ENCODE data around the gene RNPC3. TPM values are rescaled to one million over a fixed set of nuclear protein-coding genes. Genes with fewer than 3 reads are reported as not detected.
"Not testable (repeated sequence)": the region's sequence is repeated elsewhere in the genome, so short reads cannot be mapped to it uniquely, and the experiment has no call there.

Gene RNPC3
- total and polyA plus RNA-seq, 12 donors = 5.8 to 41.3 (median 22.2) TPM

DNA sequence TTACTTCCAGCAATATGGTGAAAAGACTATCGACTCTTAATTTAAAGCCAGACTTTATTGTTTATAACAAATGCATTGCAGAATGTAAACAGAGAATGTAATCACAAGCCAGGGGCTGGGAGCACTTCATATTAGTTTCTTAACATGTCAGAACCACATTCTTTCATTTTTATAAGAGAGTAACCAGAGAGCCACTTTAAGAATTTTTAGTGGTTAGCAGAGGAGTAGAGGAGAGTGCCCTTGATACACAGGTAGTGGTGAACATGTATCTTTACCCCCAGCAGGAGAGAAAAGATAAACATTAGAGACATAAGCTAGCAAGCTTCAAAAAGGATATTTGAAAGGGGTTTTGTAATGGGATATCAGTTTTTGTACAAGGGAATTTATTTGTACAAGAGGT lies 57.0 kb downstream of the RNPC3 start:
- DNase-seq = no peak
- Histone ChIP-seq H3K27ac (no peak overlapping the region), H3K27me3 (no peaks in the 10 kb centered on the region), H3K9me3 (replicated peaks in 1 of 3) (no peaks in the 10 kb centered on the region), H3K36me3 (replicated peaks in 1 of 2) (no peaks in the 10 kb centered on the region), H3K4me3 (no peak overlapping the region), H3K4me1 (replicated peaks in 1 of 2) (no peaks in the 10 kb centered on the region)
- intact Hi-C loops (cut with DNase I) = no loop called here
- WGBS, 4 donors = 86 to 97% (median 93%) methylated on average over 1 of the region's 1 CpG
- TF ChIP-seq, protein P1, sequence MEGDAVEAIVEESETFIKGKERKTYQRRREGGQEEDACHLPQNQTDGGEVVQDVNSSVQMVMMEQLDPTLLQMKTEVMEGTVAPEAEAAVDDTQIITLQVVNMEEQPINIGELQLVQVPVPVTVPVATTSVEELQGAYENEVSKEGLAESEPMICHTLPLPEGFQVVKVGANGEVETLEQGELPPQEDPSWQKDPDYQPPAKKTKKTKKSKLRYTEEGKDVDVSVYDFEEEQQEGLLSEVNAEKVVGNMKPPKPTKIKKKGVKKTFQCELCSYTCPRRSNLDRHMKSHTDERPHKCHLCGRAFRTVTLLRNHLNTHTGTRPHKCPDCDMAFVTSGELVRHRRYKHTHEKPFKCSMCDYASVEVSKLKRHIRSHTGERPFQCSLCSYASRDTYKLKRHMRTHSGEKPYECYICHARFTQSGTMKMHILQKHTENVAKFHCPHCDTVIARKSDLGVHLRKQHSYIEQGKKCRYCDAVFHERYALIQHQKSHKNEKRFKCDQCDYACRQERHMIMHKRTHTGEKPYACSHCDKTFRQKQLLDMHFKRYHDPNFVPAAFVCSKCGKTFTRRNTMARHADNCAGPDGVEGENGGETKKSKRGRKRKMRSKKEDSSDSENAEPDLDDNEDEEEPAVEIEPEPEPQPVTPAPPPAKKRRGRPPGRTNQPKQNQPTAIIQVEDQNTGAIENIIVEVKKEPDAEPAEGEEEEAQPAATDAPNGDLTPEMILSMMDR (IDR thresholded peaks at IDR 0.05) = no peak
- TF ChIP-seq POLR2A (IDR thresholded peaks at IDR 0.05) = no peak

DNA sequence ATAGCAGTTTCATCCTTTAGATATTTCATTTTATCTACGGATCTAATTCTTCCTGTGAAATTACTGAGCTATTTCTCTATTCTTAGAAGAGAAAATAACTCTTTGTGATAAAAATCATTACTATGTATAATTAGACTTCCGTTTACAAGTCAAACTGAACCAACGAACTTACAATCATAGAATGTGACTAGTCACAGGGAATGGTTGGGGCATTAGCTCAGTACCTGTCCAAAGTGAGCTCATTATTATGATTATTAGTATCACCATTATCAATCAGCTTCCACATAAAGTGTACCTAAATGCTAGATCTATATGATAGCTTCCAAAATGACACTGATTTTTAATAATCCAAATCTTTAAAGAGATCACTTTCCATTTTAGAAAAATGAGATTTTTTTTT lies 58.4 kb downstream of the RNPC3 start:
- H3K4me3 ChIP-seq = no peak overlapping the region
- no peak for DNase-seq
- no peaks in the 10 kb centered on the region for H3K4me1 ChIP-seq (replicated peaks in 1 of 2)
- H3K9me3 ChIP-seq (replicated peaks in 1 of 3) = no peaks in the 10 kb centered on the region
- intact Hi-C loops (cut with DNase I) = no loop called here
- 76 to 88% (median 82%) methylated on average over 3 of the region's 3 CpGs for WGBS, 4 donors
- H3K36me3 ChIP-seq (replicated peaks in 1 of 2) = no peaks in the 10 kb centered on the region
- TF ChIP-seq, protein P1 (IDR thresholded peaks at IDR 0.05) = no peak
- no peak for TF ChIP-seq POLR2A (IDR thresholded peaks at IDR 0.05)
- H3K27me3 ChIP-seq = no peaks in the 10 kb centered on the region
- no peak overlapping the region for H3K27ac ChIP-seq

DNA sequence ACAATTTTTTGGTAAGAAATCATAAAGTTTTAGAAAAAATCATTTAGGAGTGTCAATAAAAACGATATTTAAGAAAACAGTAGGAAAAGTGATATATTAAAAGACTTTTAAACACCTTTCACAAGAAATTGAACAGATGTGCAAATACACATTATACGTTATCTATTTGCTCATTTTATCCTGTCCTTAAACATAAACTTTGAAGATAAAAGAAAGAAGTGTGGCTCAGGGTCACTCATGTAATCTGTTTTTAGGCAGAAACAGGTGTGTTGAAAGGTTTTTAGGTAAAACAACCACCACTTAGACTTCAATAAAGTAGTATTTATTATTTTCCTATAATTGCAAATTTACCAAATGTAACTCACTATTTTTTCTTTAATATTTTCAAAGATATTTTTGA lies 59.0 kb downstream of the RNPC3 start:
- no peaks in the 10 kb centered on the region for H3K27me3 ChIP-seq
- no peaks in the 10 kb centered on the region for H3K4me1 ChIP-seq (replicated peaks in 1 of 2)
- intact Hi-C loops (cut with DNase I) = no loop called here
- H3K9me3 ChIP-seq (replicated peaks in 1 of 3) = no peaks in the 10 kb centered on the region
- WGBS, 4 donors = 66 to 80% (median 71%) methylated on average over 2 of the region's 2 CpGs
- H3K36me3 ChIP-seq (replicated peaks in 1 of 2) = no peaks in the 10 kb centered on the region
- H3K27ac ChIP-seq = no peak overlapping the region
- TF ChIP-seq, protein P1 (IDR thresholded peaks at IDR 0.05) = no peak
- TF ChIP-seq POLR2A (IDR thresholded peaks at IDR 0.05) = no peak
- no peak for DNase-seq
- H3K4me3 ChIP-seq = no peak overlapping the region

DNA sequence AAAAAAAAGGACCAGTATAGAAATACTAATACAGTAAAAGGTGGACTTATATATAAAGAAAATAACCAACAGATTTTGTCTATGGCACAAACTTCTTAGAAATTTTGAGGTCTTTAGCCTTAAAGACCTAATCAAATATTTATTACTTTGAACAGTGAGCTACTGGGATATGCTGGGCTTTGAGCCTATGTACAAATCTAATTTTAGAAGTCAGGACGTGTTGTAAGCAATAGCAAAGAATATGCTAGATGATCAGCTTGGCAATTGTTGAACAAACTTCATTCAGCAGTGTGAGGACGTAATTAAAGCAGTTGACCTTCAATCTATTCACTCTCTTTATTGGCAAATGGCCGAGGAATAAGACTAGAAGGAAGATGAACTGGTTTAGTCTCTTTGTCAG lies 77.2 kb downstream of the RNPC3 start:
- H3K36me3 ChIP-seq (replicated peaks in 1 of 2); H3K4me1 ChIP-seq (replicated peaks in 1 of 2); H3K27me3 ChIP-seq; H3K4me3 ChIP-seq; intact Hi-C loops (cut with DNase I); H3K9me3 ChIP-seq (replicated peaks in 1 of 3); DNase-seq; H3K27ac ChIP-seq: not testable (repeated sequence)
- no CpG with 5 or more reads among the region's 3 CpGs for WGBS, 4 donors

Other genes starting within 250 kb of the RNPC3 start
- 10 to 100 TPM in 7 of 9 donors, 1 to 10 TPM in 2; 6.1 to 26.4 (median 14.4) TPM for gene AMY2B, start 45.9 kb downstream of the RNPC3 start, total RNA-seq
- gene AMY2B, start 45.9 kb downstream of the RNPC3 start, polyA plus RNA-seq = 100 to 1,000 TPM in 1 of 3 donors, 10 to 100 TPM in 1, 1 to 10 TPM in 1; 7.9 to 118 (median 88.6) TPM
- gene AMY2A, start 91.7 kb downstream of the RNPC3 start, total RNA-seq = under 1 TPM in 5 of 9 donors, not detected in 4; 0.17 to 0.74 (median 0.32) TPM
- under 1 TPM in 1 of 3 donors, not detected in 2; 0.30 TPM for gene AMY2A, start 91.7 kb downstream of the RNPC3 start, polyA plus RNA-seq
- gene AMY1A, start 130.1 kb downstream of the RNPC3 start, total RNA-seq = not detected
- gene AMY1A, start 130.1 kb downstream of the RNPC3 start, polyA plus RNA-seq = not detected
- gene AMY1B, start 170.5 kb downstream of the RNPC3 start, total RNA-seq = not detected
- not detected for gene AMY1B, start 170.5 kb downstream of the RNPC3 start, polyA plus RNA-seq
- gene AMY1C, start 224.2 kb downstream of the RNPC3 start, total RNA-seq = not detected
- not detected for gene AMY1C, start 224.2 kb downstream of the RNPC3 start, polyA plus RNA-seq

All from adrenal gland (tissue), 12 donors.